CD4-positive, alpha-beta T cell treated with Interleukin-10 for 1 hour (primary cell): ENCODE measurements around the gene HIPK1.
"Not testable (repeated sequence)": the region's sequence is repeated elsewhere in the genome, so short reads cannot be mapped to it uniquely, and the experiment has no call there.

Source experiments
- DNase-seq: peaks from one replicate; pipeline ENCODE4 v3.0.0-alpha.2; 2020

The HIPK1 gene

DNA sequence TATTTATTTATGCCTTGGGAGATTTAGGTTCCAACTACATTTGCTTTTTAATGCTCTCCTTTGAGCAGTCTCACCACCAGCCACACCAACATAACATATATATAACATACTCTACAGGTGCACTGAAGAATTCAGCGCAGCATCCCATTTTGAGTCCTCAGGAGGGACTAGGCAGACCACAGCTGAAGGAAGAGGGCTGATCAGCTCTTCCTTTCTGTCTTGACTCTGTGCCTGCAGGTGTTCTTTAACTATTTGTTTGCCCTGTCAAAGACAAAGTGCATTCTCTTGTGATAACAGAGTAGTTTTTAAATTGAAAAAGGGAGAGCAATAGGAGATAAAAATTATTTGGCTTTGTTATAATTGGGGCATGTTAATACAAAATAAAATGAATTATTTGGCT is 17.0 kb downstream of the HIPK1 start:
- no peak for DNase-seq

DNA sequence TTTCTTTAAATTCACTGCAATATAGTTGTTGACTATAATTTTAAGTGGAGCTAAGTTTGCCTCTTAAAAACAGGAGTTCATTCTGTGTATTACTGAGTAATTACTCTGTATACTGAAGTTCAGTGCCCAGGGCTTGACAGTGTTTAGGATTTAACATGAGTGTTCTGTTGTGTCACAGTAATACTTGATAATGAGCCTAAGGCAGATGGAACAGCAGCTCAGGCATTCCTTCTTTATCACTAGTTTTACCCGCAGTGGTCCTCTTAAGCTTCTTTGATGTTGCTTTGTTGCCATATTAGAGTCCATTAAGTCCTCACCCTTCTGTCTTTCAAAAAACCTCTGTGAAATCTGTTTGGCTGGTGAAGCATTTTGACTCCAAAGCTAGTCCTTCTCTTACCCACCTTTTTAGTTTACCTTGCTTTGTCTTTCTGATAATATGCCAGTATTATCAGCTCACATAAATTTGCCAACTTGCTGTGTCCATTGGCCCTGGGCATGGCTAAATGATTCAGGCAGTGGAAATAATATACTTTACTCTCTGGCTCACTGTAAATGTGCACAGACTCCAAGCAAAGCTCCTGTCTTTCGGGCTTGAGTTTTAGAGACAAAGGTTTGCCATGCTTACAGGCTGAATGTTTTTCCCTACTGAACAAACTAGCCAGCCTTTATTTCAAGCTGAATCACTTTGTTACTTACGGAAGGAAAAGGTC is 17.7 kb downstream of the HIPK1 start:
- no peak for DNase-seq

DNA sequence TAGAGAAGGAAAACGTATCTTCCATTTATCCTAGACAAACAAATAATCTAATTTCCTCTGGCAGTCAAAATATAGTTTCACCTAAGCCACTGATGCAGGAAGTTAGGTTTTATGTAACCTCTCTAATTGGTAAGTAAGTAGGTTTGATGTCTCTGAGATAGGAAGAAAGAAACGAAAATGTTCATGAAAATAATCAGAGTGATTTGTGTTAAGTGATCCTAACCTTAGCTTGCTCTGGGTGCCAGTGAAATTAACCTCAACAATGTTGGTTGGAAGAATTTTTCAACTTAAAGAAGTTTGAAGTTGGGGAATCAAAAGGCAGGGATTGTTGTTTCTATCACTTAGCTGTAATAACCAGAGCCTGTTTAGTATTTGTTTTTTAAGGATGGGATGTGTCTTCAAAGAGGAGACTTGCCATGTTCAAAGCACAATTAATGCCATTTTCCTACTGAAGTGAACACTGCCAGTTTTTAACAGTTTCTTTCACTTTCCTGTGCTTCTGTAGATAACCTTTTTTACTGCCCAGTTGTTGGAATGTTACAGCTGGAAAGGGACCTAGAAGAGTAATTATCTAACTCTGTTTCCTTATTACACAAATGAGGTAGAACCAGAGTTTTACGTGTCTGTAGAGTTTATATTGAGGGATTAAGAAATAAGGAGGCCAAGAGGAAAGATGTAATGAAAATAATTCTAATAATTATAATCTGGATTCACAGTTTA is 18.4 kb downstream of the HIPK1 start:
- DNase-seq, result peak; percentile 42

DNA sequence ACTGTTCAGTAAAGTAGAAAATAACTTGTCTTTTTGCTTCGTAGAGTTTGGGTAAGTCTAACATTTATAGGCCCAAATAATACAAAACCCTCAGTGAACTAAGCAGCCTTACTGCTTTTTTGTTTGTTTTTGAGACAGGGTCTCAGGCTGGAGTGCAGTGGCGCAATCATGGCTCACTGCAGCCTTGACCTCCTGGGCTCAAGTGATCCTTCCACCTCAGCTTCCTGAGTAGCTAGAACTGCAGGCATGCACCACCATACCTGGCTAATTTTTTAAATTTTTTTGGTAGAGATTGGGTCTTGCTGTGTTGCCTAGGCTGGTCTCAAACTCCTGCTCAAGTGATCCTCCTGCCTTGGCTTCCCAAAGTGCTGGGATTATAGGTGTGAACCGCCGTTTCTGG is 19.0 kb downstream of the HIPK1 start:
- not testable (repeated sequence) for DNase-seq

DNA sequence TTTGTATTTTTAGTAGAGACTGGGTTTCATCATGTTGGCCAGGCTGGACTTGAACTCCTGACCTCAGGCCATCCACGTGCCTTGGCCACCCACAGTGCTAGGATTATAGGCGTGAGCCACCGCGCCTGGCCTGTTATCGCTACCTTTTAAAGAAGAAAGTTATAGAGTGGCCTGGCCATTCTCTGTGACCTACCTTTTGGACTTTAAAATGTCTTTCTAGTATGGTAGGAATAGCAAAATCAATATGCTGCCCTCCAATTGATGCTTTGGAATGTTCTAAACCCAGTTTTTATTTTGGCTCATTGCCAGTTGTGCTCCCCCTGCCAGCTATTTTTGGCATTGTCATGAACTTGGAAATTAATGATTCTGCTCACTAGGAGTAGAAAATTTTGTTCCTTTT is 19.9 kb downstream of the HIPK1 start:
- peak; percentile 37 for DNase-seq

DNA sequence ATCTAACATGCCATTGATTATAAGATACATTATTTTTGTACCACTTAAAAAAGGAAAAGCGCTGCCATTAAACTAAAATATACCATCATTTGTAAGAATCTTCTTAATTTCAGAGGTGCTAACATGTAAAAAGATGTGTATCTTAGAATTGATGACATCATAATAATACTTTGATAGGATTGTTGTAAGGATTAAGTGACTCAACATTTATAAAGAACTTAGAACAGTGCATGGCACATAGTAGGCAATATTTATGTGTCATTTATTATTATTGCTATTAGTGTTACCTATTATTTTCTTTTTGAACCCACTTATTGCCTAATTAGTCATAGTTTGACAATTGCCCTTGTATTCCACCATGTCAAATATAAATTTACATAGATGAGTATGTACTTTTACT is 21.8 kb downstream of the HIPK1 start:
- DNase-seq, result no peak

DNA sequence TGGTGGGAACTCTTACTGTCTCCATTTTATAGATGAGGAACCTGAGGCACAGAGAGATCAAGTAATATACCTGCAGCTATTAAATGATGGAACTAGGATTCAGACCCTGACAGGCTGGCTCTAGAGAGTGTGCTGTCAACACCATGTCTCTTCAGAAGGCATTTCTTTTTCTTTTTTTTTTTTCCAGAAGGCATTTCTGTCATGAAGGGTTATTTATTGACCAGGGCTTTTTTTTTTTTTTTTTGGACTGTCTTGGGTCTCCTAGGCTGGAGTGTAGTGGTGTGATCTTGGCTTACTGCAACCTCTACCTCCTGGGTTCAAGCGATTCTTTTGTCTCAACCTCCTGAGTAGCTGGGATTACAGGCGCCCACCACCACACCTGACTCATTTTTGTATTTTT is 22.6 kb downstream of the HIPK1 start:
- DNase-seq, result no peak

DNA sequence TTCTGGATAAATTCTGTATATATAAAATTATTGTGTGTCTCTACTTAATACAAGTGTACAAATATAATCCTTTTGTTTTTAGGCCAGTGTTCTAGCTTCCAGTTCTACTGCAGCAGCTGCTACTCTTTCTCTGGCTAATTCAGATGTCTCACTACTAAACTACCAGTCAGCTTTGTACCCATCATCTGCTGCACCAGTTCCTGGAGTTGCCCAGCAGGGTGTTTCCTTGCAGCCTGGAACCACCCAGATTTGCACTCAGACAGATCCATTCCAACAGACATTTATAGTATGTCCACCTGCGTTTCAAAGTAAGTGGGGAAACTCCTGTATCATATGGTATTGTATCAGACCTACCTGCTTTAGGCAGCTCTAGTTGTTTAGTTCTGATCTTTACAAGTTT is 28.9 kb downstream of the HIPK1 start:
- DNase-seq, result no peak

DNA sequence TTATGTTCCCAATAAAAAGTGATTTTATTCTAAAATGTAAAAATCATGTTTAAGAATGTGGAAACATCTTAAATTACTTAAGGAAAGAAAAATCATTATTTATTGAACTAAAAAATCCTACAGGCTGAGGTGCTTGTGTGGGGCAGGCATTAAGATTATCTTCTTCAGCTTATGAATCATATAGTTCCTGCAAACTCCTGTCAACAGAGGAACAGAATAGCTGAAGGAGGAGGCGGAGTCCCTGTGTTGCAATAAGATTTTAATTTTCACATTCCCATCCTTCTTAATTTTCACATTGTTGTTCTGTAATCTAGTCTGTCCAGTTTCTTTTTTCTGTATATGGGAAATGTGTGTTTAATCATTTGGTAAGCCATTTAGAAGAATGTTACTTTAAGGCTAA is 29.6 kb downstream of the HIPK1 start:
- no peak for DNase-seq

DNA sequence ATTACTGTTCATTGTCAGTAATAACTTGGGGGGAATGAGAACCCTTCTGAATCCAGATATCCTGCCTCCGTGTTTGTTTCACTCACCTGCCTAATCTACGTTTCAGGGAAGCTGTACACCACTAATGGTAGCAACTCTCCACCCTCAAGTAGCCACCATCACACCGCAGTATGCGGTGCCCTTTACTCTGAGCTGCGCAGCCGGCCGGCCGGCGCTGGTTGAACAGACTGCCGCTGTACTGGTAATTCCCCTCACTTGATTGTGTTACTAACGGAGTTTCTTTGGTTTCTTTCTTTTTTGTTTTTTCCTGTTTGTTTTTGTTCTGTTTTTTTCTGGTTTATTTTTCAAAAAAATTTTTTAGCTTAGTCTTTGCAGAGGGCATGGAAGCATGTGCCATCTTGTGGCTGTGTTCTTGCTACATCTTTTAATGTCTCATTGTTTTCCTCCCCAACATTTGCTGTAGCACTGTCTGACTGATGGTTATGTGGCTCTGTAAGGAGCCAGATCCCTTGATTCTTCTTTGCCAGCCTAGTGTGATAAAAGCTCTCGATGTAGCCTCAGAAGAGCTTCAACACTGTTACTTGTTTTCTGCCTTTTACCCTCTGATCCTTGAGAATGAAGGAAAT is 34.3 kb downstream of the HIPK1 start:
- peak; percentile 32 for DNase-seq

DNA sequence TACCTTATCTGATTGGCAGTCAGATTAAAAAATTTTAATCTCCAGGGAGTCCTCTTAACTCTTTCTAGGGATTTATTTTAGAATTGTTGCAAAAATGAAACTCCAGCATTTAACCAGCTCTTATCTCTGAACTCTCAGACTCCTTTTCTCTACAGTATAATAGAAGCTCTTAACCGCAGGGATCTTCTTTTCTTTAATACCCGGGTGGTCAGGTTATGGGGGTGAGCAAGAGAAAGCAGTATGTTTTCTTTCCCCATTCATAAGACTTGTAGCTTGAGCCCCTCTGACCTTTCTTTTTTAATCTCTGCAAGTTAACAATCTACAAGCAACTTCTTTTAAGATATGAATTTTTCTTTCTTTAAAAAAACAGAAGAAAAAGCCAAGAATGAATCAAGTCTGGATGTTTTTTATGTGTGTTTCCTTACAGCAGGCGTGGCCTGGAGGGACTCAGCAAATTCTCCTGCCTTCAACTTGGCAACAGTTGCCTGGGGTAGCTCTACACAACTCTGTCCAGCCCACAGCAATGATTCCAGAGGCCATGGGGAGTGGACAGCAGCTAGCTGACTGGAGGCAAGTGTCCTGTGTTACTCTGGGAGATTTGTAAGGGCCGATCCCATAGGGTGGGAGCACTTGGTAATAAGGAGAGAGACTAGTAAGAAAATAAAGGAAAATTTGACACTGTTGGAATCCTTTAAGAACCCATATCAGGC is 36.7 kb downstream of the HIPK1 start:
- DNase-seq, result no peak

DNA sequence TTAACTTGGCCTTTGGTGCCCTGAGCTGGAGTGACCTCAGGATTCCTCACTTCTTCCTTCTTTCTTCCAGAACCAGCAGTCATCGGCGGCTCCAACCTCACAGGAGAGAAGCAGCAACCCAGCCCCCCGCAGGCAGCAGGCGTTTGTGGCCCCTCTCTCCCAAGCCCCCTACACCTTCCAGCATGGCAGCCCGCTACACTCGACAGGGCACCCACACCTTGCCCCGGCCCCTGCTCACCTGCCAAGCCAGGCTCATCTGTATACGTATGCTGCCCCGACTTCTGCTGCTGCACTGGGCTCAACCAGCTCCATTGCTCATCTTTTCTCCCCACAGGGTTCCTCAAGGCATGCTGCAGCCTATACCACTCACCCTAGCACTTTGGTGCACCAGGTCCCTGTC is 43.8 kb downstream of the HIPK1 start:
- no peak for DNase-seq

DNA sequence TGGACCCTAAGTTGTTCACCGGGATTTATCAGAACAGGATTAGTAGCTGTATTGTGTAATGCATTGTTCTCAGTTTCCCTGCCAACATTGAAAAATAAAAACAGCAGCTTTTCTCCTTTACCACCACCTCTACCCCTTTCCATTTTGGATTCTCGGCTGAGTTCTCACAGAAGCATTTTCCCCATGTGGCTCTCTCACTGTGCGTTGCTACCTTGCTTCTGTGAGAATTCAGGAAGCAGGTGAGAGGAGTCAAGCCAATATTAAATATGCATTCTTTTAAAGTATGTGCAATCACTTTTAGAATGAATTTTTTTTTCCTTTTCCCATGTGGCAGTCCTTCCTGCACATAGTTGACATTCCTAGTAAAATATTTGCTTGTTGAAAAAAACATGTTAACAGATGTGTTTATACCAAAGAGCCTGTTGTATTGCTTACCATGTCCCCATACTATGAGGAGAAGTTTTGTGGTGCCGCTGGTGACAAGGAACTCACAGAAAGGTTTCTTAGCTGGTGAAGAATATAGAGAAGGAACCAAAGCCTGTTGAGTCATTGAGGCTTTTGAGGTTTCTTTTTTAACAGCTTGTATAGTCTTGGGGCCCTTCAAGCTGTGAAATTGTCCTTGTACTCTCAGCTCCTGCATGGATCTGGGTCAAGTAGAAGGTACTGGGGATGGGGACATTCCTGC is 46.2 kb downstream of the HIPK1 start:
- DNase-seq, result peak; percentile 24

DNA sequence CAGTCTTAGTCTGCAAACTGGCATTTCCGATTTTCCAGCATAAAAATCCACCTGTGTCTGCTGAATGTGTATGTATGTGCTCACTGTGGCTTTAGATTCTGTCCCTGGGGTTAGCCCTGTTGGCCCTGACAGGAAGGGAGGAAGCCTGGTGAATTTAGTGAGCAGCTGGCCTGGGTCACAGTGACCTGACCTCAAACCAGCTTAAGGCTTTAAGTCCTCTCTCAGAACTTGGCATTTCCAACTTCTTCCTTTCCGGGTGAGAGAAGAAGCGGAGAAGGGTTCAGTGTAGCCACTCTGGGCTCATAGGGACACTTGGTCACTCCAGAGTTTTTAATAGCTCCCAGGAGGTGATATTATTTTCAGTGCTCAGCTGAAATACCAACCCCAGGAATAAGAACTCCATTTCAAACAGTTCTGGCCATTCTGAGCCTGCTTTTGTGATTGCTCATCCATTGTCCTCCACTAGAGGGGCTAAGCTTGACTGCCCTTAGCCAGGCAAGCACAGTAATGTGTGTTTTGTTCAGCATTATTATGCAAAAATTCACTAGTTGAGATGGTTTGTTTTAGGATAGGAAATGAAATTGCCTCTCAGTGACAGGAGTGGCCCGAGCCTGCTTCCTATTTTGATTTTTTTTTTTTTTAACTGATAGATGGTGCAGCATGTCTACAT is 47.6 kb downstream of the HIPK1 start:
- DNase-seq, result no peak

DNA sequence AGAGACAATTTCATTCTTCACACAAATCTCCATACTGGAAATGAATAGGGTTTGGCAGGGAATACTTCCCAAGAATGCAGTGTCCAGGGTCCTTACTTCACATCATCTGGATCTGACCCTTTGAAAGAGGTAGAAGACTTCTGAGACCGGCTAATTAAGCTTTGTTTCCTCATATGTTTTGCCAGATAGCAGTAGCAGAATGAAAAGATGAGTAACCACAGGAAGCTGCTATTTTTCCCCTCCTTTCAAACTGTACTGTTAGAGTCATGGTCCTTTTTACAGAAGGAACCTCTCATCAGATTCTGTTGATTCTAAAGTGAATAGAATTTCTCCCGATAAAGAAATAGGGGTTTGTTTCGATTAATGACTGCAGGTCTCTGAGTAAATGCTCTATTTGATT is 48.8 kb downstream of the HIPK1 start:
- DNase-seq, result no peak

DNA sequence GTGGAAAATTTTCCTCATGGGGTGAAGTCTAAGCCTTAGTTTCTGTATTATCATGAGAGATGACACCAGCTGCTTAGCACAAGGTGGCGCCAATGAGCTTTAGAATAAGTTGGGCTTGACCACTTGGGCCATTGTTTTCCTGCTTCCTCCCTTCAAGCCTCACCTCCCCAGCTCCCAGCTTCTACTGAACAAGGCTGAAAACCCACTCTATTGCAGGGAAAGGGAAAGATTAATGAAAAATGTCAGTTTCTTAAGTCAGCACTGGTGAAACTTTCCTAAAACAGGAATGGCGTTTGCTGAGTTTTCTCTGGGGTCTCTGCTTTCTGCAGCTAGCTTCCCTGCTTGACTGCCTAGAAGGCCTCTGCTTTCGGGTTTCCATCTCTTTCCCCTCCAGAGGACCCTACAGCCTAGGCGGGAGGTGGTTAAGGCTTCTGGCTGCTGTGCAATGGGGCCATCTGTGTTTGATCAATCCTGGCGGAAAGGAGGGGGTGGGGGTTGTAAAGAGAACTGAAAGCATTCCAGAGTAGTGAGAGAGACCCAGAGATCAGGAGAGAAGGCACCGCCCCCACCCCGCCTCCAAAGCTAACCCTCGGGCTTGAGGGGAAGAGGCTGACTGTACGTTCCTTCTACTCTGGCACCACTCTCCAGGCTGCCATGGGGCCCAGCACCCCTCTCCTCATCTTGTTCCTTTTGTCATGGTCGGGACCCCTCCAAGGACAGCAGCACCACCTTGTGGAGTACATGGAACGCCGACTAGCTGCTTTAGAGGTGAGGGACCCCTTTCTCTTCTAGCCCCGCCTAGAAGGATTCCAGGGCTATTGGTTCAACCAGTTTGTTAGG is 50.0 kb downstream of the HIPK1 start, which contains the start of gene OLFML3:
Gene OLFML3 (plus strand): TSS at position 612 of the 840 bp plus-strand sequence. CDS start 43 bp downstream, at position 655.
- DNase-seq, result peak; percentile 55

DNA sequence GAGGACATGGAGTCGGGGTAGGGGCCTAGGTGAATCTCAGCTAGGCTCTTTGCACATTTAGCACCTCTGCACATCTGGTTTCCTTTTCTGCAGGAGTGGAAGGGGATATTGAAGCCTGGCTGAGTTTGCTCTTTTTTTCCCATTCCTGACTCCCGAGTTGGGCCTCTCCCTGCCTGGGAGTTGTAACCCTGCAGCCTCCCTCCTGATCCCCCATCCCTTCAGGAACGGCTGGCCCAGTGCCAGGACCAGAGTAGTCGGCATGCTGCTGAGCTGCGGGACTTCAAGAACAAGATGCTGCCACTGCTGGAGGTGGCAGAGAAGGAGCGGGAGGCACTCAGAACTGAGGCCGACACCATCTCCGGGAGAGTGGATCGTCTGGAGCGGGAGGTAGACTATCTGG is 51.0 kb downstream of the HIPK1 start:
- DNase-seq, result no peak

DNA sequence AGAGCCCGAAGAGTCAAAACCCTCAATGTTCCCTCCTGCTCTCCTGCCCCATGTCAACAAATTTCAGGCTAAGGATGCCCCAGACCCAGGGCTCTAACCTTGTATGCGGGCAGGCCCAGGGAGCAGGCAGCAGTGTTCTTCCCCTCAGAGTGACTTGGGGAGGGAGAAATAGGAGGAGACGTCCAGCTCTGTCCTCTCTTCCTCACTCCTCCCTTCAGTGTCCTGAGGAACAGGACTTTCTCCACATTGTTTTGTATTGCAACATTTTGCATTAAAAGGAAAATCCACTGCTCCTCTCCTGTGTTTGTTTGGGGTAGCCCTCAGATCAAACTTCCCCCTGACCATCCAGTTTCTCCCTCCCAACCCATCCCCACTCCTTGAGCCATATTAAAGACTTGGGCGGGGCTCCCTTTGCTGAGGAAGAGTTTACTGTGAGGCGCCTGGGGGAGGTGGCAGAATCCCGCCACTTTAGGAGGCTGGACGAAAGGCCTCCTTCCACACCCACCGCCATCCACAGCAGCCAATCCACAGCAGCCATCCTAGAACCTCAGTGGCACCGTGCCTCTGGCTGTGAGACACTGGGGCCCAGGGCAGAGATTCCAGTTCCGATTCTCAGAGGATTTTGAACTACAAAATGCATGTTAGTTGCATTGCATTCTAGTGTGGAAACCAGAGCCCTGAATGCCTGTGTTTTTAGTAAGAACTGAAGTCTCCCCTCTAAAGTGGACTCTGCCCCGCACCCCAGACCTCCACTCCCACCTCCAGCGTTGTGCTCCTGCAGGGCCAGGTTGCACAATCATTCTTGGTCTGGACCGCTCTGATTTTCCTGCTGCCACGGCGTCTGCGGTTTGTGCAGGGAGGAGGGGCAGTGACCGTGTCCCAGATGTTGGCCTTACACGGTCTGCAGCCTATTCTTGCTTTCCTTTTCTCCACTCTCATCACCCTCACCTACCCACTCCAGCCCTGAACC is 53.1 kb downstream of the HIPK1 start:
- DNase-seq, result no peak

DNA sequence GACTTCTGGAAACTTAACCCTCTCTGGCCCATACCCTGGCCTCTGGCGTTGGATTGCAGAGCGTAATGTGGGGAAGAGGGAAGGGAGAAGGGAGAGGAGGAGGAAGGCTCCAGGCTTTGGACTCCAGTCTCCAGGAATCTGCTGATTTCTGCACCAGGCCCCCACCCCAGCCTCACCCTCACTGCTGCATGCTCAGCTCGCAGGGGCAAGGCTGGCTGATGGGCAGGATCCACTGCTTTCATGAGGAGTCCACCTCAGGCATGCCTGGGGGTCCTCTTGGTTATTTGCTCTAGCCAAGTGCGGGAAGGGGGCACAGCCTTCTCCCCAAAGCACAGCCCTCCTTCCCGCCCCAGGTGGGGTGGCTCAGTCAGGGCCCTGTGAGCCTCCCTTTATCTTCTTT is 53.8 kb downstream of the HIPK1 start:
- no peak for DNase-seq

DNA sequence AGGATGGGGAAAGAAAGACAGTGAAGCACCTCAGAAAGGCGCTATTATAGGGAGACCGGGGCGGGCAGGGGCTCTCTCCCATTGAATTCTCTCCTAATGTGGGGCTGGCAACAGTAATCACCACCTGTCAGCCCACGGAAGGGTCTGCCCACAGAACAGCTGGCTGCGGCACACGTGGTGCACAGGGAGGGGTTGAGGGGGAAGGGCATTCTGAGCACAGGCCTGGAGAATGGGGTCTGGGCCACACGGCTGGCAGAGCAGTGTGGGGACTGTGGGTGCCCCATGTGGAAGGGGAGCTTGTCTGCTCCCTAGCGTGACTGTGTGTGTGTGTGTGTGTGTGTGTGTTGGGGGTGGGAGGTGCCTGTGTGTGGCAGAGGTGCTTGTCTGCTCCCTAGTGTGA is 54.3 kb downstream of the HIPK1 start:
- no peak for DNase-seq
